MCF 10A (cell line): ENCODE data around the gene DAGLA. TPM values are rescaled to one million over a fixed set of nuclear protein-coding genes. Genes with fewer than 3 reads are reported as not detected.

Experiments
- BruUV-seq: library from RNA; stranded (reverse); fragments of 400-500 nt; replicated peaks from 2 replicates; lab custom pipeline; 2021; lab: Mats Ljungman, UMichigan
- CTCF ChIA-PET: fragments of 300-600 bp; sonication (Branson Sonifier 250); formaldehyde crosslinking; extraction: SDS; loops from one replicate; lab custom pipeline; 2021; ENCODE audit warnings: antibody characterized with exemption, inconsistent platforms; lab: Yijun Ruan, JAX
- POLR2A ChIA-PET: fragments of 300-600, 350-650 bp; sonication (Branson Sonifier 250); formaldehyde crosslinking; extraction: SDS; loops from one replicate; lab custom pipeline; 2020; ENCODE audit warnings: antibody characterized with exemption, inconsistent platforms; lab: Yijun Ruan, JAX
- DNase-seq: peaks from one replicate; pipeline ENCODE4 v3.0.0-alpha.2; 2018; ENCODE audit not compliant: unreplicated experiment
- H3K27ac Mint-ChIP-seq: one replicate; pipeline ENCODE4 v1.8.0; 2022; ENCODE audit warnings: mild to moderate bottlenecking, low read depth, mixed read lengths; ENCODE audit not compliant: unreplicated experiment
- H3K27me3 Mint-ChIP-seq: one replicate; pipeline ENCODE4 v1.8.0; 2022; ENCODE audit warnings: mixed read lengths; ENCODE audit not compliant: insufficient read depth, unreplicated experiment
- H3K36me3 Mint-ChIP-seq: one replicate; pipeline ENCODE4 v1.8.0; 2022; ENCODE audit warnings: mild to moderate bottlenecking, moderate library complexity, mixed read lengths; ENCODE audit not compliant: insufficient read depth, unreplicated experiment
- H3K4me1 Mint-ChIP-seq: one replicate; pipeline ENCODE4 v1.8.0; 2022; ENCODE audit warnings: mixed read lengths; ENCODE audit not compliant: insufficient read depth, unreplicated experiment
- H3K4me3 Mint-ChIP-seq: one replicate; pipeline ENCODE4 v1.8.0; 2022; ENCODE audit warnings: mild to moderate bottlenecking, moderate library complexity, mixed read lengths; ENCODE audit not compliant: unreplicated experiment
- H3K9me3 Mint-ChIP-seq: one replicate; pipeline ENCODE4 v1.8.0; 2022; ENCODE audit warnings: mixed read lengths; ENCODE audit not compliant: unreplicated experiment
- intact Hi-C: fragments of 100-400 bp; cut with micrococcal nuclease; formaldehyde crosslinking; loops from 2 replicates; pipeline ENCODE4 v1.14.1; 2022
- total RNA-seq: library from RNA; stranded (reverse); gene quantifications from 2 replicates; pipeline ENCODE4 v1.2.3, GENCODE V29; 2022
- TF ChIP-seq, protein P1 (sequence below): fragments of 200-600 bp; IDR thresholded peaks from one replicate; pipeline ENCODE4 v1.8.0; 2022; ENCODE audit warnings: antibody characterized with exemption, mild to moderate bottlenecking; ENCODE audit not compliant: unreplicated experiment

The DAGLA gene
- total RNA-seq, 1 experiment from 2014 or later: 1.5 TPM

DNA sequence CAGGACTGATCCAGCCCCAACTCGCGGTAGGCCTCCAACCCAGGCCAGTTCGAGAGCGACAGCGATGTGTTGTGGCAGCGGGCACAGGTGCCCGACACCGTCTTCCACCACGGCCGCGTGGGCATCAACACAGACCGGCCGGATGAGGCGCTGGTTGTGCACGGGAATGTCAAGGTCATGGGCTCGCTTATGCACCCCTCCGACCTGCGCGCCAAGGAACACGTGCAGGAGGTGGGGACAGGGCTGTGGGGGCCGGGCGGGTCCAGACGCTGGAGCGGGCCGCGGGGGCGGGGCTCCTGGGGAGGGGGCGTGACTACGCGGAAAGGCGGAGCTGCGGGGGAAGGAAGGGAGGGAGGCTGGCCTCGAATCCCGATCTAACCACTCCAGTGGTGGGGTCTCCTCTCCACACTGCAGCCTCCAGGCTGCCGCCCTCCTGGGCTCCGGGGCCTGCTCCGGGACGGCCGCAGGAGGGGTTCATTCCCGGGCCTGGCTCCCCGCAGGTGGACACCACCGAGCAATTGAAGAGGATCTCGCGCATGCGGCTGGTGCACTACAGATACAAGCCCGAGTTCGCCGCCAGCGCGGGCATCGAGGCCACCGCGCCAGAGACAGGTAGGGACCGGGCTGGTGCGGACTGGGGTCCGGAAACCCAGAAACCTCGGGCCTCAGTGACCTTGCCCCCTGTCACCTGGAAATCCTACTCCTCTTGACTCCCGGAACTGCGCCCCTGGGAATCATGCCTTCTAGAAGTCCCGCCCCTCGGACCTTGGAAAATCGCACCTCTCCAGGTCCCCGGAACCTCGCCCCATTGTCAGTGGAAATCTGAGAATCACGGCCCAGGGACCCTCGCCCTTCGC lies 97.3 kb downstream of the DAGLA start:
- CTCF ChIA-PET: interaction anchor here (0.7 to 1.0 kb wide), 3 partner anchors 12 to 845 kb away, joined by 3 to 4 read pairs (median 3); no protein-coding TSS in a partner anchor
- H3K27me3 Mint-ChIP-seq: no peaks in the 10 kb centered on the region
- intact Hi-C loops: no loop called here
- no peak overlapping the region for H3K4me3 Mint-ChIP-seq
- no TSS peak for BruUV-seq
- DNase-seq: no peak
- no peaks in the 10 kb centered on the region for H3K9me3 Mint-ChIP-seq
- no peak overlapping the region for H3K27ac Mint-ChIP-seq
- no peaks in the 10 kb centered on the region for H3K4me1 Mint-ChIP-seq
- H3K36me3 Mint-ChIP-seq: peaks cover 11% of the 10 kb centered on the region
- TF ChIP-seq, protein P1, sequence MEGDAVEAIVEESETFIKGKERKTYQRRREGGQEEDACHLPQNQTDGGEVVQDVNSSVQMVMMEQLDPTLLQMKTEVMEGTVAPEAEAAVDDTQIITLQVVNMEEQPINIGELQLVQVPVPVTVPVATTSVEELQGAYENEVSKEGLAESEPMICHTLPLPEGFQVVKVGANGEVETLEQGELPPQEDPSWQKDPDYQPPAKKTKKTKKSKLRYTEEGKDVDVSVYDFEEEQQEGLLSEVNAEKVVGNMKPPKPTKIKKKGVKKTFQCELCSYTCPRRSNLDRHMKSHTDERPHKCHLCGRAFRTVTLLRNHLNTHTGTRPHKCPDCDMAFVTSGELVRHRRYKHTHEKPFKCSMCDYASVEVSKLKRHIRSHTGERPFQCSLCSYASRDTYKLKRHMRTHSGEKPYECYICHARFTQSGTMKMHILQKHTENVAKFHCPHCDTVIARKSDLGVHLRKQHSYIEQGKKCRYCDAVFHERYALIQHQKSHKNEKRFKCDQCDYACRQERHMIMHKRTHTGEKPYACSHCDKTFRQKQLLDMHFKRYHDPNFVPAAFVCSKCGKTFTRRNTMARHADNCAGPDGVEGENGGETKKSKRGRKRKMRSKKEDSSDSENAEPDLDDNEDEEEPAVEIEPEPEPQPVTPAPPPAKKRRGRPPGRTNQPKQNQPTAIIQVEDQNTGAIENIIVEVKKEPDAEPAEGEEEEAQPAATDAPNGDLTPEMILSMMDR: no peak
- POLR2A ChIA-PET: no interaction called here

DNA sequence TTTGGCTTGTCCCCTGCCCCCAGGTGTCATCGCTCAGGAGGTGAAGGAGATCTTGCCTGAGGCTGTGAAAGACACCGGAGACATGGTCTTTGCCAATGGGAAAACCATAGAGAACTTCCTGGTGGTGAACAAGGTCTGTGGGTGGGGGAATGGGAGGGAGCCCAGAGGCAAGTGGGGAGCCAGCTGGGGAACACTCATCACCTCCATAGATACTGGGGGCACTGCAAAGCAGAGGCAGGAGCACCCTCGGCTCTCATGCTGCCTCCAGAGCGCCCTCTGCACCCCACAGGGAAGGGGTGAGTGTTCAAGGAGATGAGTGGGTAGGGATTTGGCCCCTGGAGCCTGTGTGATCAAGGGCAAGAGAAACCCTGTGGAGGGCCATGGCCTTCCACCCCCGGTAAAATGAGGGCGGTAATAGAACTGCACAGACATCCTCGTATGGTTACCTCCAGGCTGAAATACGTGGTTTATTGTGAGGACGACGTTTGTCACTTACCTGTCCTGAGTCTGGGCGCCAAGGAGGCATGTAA lies 98.2 kb downstream of the DAGLA start:
- intact Hi-C loops: no loop called here
- H3K9me3 Mint-ChIP-seq: no peaks in the 10 kb centered on the region
- ChIA-PET POLR2A (interaction anchor here (1.7 kb wide), 1 partner anchor 14 kb away, joined by 5 read pairs; the partner anchor contains the start of gene TMEM258), CTCF (interaction anchor here (0.6 to 0.7 kb wide), 2 partner anchors 20 to 92 kb away, joined by 3 read pairs; no protein-coding TSS in a partner anchor)
- DNase-seq: no peak
- no peaks in the 10 kb centered on the region for H3K27me3 Mint-ChIP-seq
- no peaks in the 10 kb centered on the region for H3K4me1 Mint-ChIP-seq
- H3K27ac Mint-ChIP-seq: no peak overlapping the region
- BruUV-seq: no TSS peak
- TF ChIP-seq, protein P1: no peak
- peaks cover 11% of the 10 kb centered on the region for H3K36me3 Mint-ChIP-seq
- no peak overlapping the region for H3K4me3 Mint-ChIP-seq

DNA sequence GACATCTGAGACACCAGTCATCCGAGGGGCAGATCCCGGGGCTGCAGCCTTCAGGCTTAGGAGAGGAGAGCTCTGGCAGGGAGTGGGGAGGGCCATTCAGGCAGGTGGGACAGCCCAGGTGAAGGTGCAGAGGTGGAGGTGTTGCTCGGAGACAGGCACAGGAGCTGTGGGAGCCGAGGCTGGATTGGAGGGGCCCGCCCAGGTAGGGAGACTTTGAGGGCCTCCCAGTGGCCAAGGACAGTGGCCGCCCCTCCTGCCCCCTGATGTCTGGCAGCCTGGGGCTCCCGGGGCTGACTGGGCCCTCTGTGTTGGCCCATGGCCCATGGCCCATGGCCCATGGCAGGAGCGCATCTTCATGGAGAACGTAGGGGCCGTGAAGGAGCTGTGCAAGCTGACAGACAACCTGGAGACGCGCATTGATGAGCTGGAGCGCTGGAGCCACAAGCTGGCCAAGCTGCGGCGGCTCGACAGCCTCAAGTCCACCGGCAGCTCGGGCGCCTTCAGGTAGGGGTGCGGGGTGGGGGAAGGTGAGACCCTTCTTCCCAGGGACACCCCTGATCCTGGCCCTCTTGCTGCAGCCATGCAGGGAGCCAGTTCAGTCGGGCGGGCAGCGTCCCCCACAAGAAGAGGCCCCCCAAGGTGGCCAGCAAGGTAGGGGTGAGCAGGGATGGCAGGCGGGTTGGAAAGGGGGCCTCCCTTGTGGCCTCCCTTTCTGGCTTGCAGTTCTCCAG lies 98.9 kb downstream of the DAGLA start:
- H3K4me1 Mint-ChIP-seq: no peaks in the 10 kb centered on the region
- H3K4me3 Mint-ChIP-seq: no peak overlapping the region
- TF ChIP-seq, protein P1: no peak
- peaks cover 11% of the 10 kb centered on the region for H3K36me3 Mint-ChIP-seq
- no peaks in the 10 kb centered on the region for H3K9me3 Mint-ChIP-seq
- POLR2A ChIA-PET: interaction anchor here (1.7 kb wide), 1 partner anchor 13 kb away, joined by 5 read pairs; the partner anchor contains the start of gene TMEM258
- no peaks in the 10 kb centered on the region for H3K27me3 Mint-ChIP-seq
- CTCF ChIA-PET: interaction anchor here (0.7 to 1.3 kb wide), 2 partner anchors 19 to 129 kb away, joined by 3 read pairs; no protein-coding TSS in a partner anchor
- intact Hi-C loops: no loop called here
- no TSS peak for BruUV-seq
- DNase-seq: no peak
- H3K27ac Mint-ChIP-seq: no peak overlapping the region
